PC-9 (cell line): Measurements from ENCODE around the gene FGF23. TPM values are rescaled to one million over a fixed set of nuclear protein-coding genes. Genes with fewer than 3 reads are reported as not detected.

ENCODE experiments used
- BruUV-seq: library from RNA; stranded (reverse); fragments of 400-500 nt; replicated peaks from 2 replicates; lab custom pipeline; 2021; lab: Mats Ljungman, UMichigan
- CTCF ChIA-PET: fragments of 300-600 bp; sonication (Branson Sonifier 250); formaldehyde crosslinking; loops from one replicate; lab custom pipeline; 2022; ENCODE audit warnings: antibody characterized with exemption; lab: Charles Lee
- POLR2A ChIA-PET: fragments of 300-600 bp; sonication (Branson Sonifier 250); formaldehyde crosslinking; loops from one replicate; lab custom pipeline; 2022; ENCODE audit warnings: antibody characterized with exemption; ENCODE audit not compliant: unreplicated experiment; lab: Charles Lee
- DNase-seq, 2 experiments: peaks; one replicate each; pipeline versions ENCODE4 v3.0.0 to v3.0.0-alpha.2; 2015 to 2022; ENCODE audit warnings: mixed read lengths in 1 of 2
- H2AFZ ChIP-seq: fragments of 200-600 bp; sonication (generic); 2 replicates; pipeline ENCODE4 v1.8.1; 2017; ENCODE audit warnings: antibody characterized with exemption
- H3F3A ChIP-seq: fragments of 200-600 bp; sonication (generic); 2 replicates; pipeline ENCODE4 v1.8.1; 2017; ENCODE audit warnings: antibody characterized with exemption, mild to moderate bottlenecking, low read depth; ENCODE audit not compliant: insufficient read depth
- H3K27ac ChIP-seq: fragments of 200-600 bp; sonication (generic); 2 replicates; pipeline ENCODE4 v1.6.1; 2016; ENCODE audit warnings: mixed run types
- H3K27me3 ChIP-seq: fragments of 200-600 bp; sonication (generic); 2 replicates; pipeline ENCODE4 v1.6.1; 2016; ENCODE audit warnings: low read depth, mixed run types; ENCODE audit not compliant: insufficient read depth
- H3K36me3 ChIP-seq: fragments of 200-600 bp; sonication (generic); 2 replicates; pipeline ENCODE4 v1.6.1; 2016; ENCODE audit warnings: low read depth, mixed run types
- H3K4me1 ChIP-seq: fragments of 200-600 bp; sonication (generic); replicated peaks from 2 replicates; pipeline ENCODE4 v1.6.1; 2016; ENCODE audit warnings: mixed run types; ENCODE audit not compliant: insufficient read depth
- H3K4me2 ChIP-seq: fragments of 200-600 bp; sonication (generic); 2 replicates; pipeline ENCODE4 v1.6.1; 2017; ENCODE audit warnings: mixed run types
- H3K4me3 ChIP-seq: fragments of 200-600 bp; sonication (generic); 2 replicates; pipeline ENCODE4 v1.6.1; 2016; ENCODE audit warnings: mixed run types
- H3K79me2 ChIP-seq: fragments of 200-600 bp; sonication (generic); 2 replicates; pipeline ENCODE4 v1.6.1; 2017; ENCODE audit warnings: low read depth, mixed run types
- H3K9me2 ChIP-seq: fragments of 200-600 bp; sonication (generic); 2 replicates; pipeline ENCODE4 v1.8.1; 2017; ENCODE audit warnings: mild to moderate bottlenecking; ENCODE audit not compliant: insufficient read depth
- H3K9me3 ChIP-seq: fragments of 200-600 bp; sonication (generic); 2 replicates; pipeline ENCODE4 v1.8.1; 2016; ENCODE audit warnings: low read depth; ENCODE audit not compliant: insufficient read depth
- H4K20me1 ChIP-seq: fragments of 200-600 bp; sonication (generic); 2 replicates; pipeline ENCODE4 v1.8.1; 2017; ENCODE audit not compliant: insufficient read depth
- CTCF ChIP-seq: fragments of 200-600 bp; sonication (generic); conservative IDR thresholded peaks from 2 replicates; pipeline ENCODE4 v1.6.1; 2017; ENCODE audit warnings: mixed run types, antibody characterized with exemption, mild to moderate bottlenecking, moderate library complexity
- EZH2 ChIP-seq: fragments of 200-600 bp; sonication (generic); IDR thresholded peaks from 2 replicates; pipeline ENCODE4 v1.8.0; 2017; ENCODE audit warnings: antibody characterized with exemption, low read depth
- intact Hi-C: fragments of 100-400 bp; cut with micrococcal nuclease; formaldehyde crosslinking; loops from one replicate; pipeline ENCODE4 v1.10.0; 2022; ENCODE audit not compliant: unreplicated experiment
- total RNA-seq: library from RNA; stranded (reverse); gene quantifications from 2 replicates; pipeline ENCODE4 v1.2.3, GENCODE V29; 2021

Gene FGF23
- total RNA-seq, 1 experiment from 2014 or later, result not detected

- POLR2A ChIA-PET, result no interaction called here
- Histone ChIP-seq H3K9me2 (no peaks in the 10 kb centered on the region), H3K27me3 (peaks cover 96% of the 10 kb centered on the region), H3K4me3 (no peak overlapping the region), H3K79me2 (no peaks in the 10 kb centered on the region), H2AFZ (no peak overlapping the region), H3K27ac (no peak overlapping the region), H3K4me2 (no peak overlapping the region), H4K20me1 (no peaks in the 10 kb centered on the region), H3K9me3 (no peaks in the 10 kb centered on the region; the same call in 1 of the 2 replicates), H3K4me1 (no peaks in the 10 kb centered on the region), H3K36me3 (no peaks in the 10 kb centered on the region), H3F3A (no peaks in the 10 kb centered on the region)
- intact Hi-C loops, result no loop called here
- CTCF ChIA-PET, result no interaction called here
- no peak for TF ChIP-seq CTCF
- TF ChIP-seq EZH2, result no peak
- DNase-seq, result no peak
- no TSS peak for BruUV-seq
Observed at GRCh38 chr12:4416276-4416675, 36.8 kb upstream of the FGF23 start.

- H4K20me1 ChIP-seq, result no peaks in the 10 kb centered on the region
- no peaks in the 10 kb centered on the region for H3K4me1 ChIP-seq
- no TSS peak for BruUV-seq
- CTCF ChIA-PET, result no interaction called here
- intact Hi-C loops, result no loop called here
- POLR2A ChIA-PET, result interaction anchor here (0.6 kb wide), 1 partner anchor 894 kb away, joined by 3 read pairs; no protein-coding TSS in a partner anchor
- no peaks in the 10 kb centered on the region for H3K9me2 ChIP-seq
- TF ChIP-seq CTCF, result no peak
- no peak for TF ChIP-seq EZH2
- no peak overlapping the region for H3K27ac ChIP-seq
- DNase-seq, result no peak
- no peak overlapping the region for H2AFZ ChIP-seq
- peaks cover 98% of the 10 kb centered on the region for H3K27me3 ChIP-seq
- H3K4me3 ChIP-seq, result no peak overlapping the region
- H3F3A ChIP-seq, result no peaks in the 10 kb centered on the region
- no peaks in the 10 kb centered on the region; the same call in 1 of the 2 replicates for H3K9me3 ChIP-seq
- H3K79me2 ChIP-seq, result no peaks in the 10 kb centered on the region
- H3K36me3 ChIP-seq, result no peaks in the 10 kb centered on the region
- no peak overlapping the region for H3K4me2 ChIP-seq
Observed at GRCh38 chr12:4412465-4412864, 33.0 kb upstream of the FGF23 start.

DNA sequence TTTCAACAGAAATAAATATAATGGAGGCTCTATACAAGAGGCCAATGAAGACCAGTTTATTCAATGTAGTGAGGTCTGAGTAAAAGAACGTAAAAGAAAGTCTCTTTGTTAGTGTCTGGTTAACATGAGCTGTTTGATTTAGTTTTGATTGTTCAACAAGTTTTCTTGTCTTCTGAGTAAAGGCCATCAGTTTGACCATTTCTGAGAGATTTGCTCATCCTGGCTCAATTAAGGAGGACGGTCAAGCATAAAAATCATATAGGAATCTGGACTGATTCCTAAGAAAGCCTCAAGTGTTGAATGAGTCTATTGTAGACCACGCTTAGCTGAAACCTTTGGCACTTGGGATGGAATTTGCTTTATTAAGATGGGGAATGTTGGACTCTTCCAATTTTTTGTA is 32.5 kb upstream of the FGF23 start:
- no peaks in the 10 kb centered on the region for H3K4me1 ChIP-seq
- H2AFZ ChIP-seq, result no peak overlapping the region
- H3K4me3 ChIP-seq, result no peak overlapping the region
- DNase-seq, result no peak
- peaks cover 98% of the 10 kb centered on the region for H3K27me3 ChIP-seq
- intact Hi-C loops, result no loop called here
- H3F3A ChIP-seq, result no peaks in the 10 kb centered on the region
- H3K36me3 ChIP-seq, result no peaks in the 10 kb centered on the region
- H3K27ac ChIP-seq, result no peak overlapping the region
- BruUV-seq, result no TSS peak
- H3K79me2 ChIP-seq, result no peaks in the 10 kb centered on the region
- CTCF ChIA-PET, result no interaction called here
- POLR2A ChIA-PET, result no interaction called here
- H4K20me1 ChIP-seq, result no peaks in the 10 kb centered on the region
- no peak overlapping the region for H3K4me2 ChIP-seq
- H3K9me2 ChIP-seq, result no peaks in the 10 kb centered on the region
- TF ChIP-seq EZH2 (no peak), CTCF (no peak)
- H3K9me3 ChIP-seq, result no peaks in the 10 kb centered on the region; the same call in 1 of the 2 replicates
